NK-92 (cell line): ENCODE measurements around the gene NXF3.
"Not testable (repeated sequence)": the region's sequence is repeated elsewhere in the genome, so short reads cannot be mapped to it uniquely, and the experiment has no call there.

Experiments used
- DNase-seq: peaks from one replicate; lab custom pipeline; 2025; ENCODE audit not compliant: unreplicated experiment; lab: John Stamatoyannopoulos, UW

NXF3 gene, protein sequence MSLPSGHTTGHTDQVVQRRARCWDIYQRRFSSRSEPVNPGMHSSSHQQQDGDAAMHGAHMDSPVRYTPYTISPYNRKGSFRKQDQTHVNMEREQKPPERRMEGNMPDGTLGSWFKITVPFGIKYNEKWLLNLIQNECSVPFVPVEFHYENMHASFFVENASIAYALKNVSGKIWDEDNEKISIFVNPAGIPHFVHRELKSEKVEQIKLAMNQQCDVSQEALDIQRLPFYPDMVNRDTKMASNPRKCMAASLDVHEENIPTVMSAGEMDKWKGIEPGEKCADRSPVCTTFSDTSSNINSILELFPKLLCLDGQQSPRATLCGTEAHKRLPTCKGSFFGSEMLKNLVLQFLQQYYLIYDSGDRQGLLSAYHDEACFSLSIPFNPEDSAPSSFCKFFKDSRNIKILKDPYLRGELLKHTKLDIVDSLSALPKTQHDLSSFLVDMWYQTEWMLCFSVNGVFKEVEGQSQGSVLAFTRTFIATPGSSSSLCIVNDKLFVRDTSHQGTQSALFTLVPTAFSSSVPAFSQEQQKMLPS

DNA sequence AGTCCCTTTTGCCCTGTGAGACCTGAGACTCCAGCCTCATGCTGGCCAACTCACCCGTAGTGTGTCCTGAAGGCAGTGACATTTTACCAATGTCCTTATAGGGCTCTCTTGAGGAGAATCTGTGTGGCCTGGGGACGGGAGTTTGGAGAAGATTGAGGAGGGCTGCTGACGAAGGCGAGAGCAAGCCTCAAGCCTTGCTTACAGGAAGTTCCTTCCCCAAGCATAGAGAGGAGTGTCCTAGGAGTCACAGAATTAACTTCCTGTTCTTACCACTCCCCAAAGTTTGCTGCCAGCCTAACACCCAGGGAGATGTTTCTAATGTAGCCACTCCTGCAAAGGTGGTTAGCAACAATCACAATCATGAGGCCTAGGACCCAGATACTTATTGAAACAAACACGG is at the start of gene NXF3:
Gene NXF3, minus strand, starts transcription at position 202 of the 400 bp plus-strand sequence. Its CDS starts 120 bp downstream, at position 82.
- DNase-seq: no peak

DNA sequence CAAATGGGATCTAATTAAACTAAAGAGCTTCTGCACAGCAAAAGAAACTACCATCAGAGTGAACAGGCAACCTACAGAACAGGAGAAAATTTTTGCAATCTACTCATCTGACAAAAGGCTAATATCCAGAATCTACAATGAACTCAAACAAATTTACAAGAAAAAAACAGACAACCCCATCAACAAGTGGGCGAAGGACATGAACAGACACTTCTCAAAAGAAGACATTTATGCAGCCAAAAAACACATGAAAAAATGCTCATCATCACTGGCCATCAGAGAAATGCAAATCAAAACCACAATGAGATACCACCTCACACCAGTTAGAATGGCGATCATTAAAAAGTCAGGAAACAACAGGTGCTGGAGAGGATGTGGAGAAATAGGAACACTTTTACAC is 43.6 kb upstream of the NXF3 start:
- not testable (repeated sequence) for DNase-seq

DNA sequence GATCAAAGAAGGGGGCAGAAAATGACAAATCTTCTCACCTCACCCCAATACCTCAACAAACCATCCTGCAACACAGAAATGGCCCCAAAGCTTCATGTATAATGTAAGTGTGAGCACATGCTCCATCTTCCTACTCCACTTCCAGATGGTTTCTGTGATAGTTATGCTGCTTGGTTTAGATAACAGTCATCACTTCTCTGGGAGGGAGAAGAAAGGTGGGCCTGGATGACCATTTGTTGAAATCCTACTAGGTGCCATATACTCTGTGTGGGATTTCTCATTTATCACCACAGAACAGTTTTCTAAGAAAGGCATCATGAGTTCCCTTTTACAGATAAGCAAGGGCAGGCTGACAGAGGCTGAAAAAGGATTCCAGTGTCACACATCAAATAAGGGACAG is 31.3 kb upstream of the NXF3 start:
- no peak for DNase-seq

DNA sequence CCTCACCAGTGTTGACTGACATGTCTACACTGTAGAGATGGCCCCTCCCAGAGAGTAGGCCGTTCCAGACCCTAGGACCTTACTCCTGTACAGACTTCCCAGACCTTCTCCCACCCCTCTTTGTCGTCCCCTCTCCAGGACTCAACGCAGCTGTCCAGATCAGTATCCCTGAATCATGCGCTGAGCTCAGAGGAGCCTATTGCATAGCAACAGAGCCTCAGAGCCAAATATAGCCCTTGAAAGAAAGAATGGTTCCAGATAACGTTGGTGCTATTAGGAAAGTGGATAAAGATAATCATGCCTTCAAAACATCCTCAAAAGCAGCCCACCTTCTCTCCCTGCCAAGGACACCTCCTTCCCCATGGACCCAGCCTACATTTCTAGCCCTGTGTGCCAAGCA is 27.8 kb upstream of the NXF3 start:
- no peak for DNase-seq

DNA sequence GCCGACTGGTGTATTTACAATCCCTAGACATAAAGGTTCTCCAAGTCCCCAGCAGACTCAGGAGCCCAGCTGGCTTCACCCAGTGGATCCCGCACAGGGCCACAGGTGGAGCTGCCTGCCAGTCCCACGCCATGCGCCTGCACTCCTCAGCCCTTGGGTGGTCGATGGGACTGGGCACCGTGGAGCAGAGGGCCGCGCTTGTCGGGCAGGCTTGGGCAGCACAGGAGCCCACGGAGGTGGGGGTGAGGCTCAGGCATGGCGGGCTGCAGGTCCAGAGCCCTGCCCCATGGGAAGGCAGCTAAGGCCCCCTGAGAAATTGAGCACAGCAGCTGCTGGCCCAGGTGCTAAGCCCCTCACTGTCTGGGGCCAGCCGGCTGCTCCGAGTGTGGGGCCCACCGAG is 24.0 kb upstream of the NXF3 start:
- not testable (repeated sequence) for DNase-seq

DNA sequence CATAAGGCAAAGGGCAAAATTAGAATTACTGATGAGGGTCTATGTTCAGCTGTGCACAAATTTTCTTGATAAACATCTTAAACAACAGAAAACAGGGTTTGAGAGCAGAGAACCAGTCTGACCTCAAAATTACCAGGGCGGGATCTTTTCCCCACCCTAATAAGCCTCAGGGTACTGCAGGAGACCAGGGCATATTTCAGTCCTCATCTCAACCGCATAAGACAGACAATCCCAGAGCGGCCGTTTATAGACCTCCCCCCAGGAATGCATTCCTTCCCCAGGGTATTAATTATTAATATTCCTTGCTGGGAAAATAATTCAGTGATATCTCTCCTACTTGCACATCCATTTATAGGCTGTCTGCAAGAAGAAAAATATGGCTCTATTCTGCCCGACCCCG is 16.6 kb upstream of the NXF3 start:
- DNase-seq: not testable (repeated sequence)

DNA sequence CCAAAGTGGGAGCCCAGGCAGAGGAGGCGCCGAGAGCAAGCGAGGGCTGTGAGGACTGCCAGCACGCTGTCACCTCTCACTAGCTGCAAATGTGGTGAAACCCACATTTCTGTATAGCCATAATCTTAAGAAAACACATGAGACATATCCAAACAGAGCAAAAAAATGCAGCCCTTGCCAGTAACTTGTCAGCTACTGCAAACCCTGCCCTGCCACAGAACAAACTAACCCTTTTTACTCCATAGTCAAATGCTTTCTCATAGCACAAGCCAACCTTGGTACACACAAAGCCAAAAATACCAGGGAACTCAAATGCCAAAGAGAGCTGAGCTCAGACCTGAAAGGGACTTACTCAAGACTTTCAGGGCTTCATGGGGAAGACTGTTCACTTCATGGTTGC is 14.9 kb upstream of the NXF3 start:
- DNase-seq: no peak

DNA sequence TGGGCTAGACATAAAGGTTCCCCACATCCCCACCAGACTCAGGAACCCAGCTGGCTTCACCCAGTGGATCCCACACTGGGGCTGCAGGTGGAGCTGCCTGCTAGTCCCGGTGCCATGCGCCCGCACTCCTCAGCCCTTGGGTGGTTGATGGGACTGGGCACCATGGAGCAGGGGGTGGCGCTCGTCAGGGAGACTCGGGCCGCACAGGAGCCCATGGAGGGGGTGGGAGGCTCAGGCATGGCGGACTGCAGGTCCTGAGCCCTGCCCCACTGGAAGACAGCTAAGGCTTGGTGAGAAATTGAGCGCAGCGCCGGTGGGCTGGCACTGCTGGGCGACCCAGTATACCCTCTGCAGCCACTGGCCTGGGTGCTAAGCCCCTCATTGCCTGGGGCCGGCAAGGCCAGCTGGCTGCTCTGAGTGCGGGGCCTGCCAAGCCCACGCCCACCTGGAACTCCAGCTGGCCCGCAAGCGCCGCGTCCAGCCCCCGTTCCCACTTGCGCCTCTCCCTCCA is 14.3 kb upstream of the NXF3 start:
- not testable (repeated sequence) for DNase-seq

DNA sequence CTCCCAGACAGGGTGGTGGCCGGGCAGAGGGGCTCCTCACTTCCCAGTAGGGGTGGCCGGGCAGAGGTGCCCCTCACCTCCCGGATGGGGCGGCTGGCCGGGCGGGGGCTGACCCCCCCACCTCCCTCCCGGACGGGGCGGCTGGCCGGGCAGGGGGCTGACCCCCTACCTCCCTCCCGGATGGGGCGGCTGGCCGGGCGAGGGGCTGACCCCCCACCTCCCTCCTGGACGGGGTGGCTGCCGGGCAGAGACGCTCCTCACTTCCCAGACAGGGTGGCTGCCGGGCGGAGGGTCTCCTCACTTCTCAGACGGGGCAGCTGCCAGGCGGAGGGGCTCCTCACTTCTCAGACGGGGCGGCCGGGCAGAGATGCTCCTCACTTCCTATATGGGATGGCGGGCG is 11.4 kb upstream of the NXF3 start:
- DNase-seq: not testable (repeated sequence)

DNA sequence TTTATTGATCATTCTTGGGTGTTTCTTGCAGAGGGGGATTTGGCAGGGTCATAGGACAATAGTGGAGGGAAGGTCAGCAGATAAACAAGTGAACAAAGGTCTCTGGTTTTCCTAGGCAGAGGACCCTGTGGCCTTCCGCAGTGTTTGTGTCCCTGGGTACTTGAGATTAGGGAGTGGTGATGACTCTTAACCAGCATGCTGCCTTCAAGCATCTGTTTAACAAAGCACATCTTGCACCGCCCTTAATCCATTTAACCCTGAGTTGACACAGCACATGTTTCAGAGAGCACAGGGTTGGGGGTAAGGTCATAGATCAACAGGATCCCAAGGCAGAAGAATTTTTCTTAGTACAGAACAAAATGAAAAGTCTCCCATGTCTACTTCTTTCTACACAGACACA is 10.9 kb upstream of the NXF3 start:
- DNase-seq: not testable (repeated sequence)

DNA sequence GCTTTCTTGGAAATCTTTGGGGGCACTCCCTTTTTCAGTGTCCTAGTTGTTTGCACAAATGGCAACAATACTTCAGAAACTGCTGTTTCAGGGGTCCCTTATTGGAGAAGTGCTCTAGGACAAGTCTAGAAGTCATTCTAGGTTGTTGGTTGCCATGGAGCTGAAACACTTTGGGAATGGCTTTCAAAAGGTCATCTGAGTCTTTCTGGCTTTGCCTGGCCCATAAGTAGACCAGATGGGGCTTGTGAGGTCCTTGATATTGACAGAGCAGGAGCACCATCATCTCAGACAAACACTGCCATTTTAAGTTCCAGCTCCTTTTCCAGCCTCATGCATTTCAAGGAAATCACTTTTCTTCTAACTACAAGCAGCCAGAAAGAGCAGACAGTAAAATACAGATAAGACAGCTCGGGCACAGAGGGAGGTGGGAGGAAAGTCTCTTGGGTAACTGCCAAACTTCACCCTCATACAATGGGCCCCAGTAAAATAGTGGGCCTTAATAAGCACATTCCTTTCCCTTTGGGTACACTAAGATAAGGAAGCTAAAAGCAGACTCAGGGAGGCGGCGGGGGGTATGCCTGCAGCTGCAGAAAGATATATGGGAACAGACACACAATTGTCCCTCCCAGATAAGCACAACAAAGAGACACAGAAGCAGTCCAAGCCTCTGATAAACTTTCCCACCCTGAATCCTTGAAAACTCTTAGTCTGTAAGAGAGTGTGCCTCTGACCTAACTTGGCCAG is 8.5 kb upstream of the NXF3 start:
- no peak for DNase-seq

DNA sequence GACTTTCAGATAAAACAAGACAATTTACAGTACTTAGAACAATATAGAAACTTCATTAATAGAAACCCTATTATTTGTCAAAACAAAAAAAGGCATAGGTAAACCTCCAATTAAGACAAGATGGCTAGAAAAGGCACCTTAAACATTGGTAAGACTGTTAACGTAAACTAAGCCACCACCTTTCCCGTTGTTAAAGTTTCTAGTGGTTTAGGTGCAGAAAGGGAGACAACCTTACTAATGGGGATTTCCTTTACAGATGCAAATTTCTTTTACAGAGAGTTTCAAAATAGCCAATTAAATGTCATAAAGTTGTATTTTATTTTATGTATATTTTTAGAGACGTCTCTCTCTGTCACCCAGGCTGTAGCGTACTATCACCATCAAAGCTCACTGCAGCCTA is 7.5 kb upstream of the NXF3 start:
- DNase-seq: no peak

DNA sequence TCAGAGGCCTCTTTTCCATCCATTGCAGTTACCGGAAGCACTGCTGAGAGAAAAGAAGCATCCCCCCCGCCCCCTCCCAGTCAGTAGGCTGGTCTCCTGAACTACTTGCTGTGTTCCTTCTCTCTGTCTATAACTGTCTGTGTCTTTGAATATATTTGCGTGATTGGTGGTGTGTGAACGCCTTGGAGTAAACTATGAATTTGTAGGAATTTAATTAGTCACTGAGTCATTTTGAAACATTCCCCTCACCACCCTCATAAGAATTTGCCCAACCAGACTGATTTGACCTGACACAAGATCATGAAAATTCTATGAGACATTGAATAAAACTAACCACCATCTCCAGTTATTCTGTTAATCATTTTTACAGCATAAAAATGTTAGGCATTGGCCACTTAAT is 6.7 kb upstream of the NXF3 start:
- no peak for DNase-seq

DNA sequence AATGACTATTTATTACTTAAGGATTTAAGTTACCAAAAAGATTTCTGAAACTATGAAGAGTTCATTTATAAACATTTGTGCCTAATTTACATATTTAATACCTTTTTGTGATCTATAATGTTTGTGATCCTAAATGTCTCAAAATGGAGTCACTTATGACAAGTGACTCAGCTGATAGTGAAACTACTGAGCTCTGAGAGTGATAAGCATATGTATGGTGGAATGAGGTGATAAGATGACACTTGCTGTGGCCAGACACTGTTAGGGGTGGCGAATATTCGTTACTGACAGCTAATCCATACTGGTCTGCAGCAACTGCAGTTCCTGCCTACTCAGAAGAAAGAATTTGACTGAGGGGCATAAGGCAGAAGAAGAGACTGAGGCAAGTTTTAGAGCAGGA is 5.5 kb upstream of the NXF3 start:
- no peak for DNase-seq

DNA sequence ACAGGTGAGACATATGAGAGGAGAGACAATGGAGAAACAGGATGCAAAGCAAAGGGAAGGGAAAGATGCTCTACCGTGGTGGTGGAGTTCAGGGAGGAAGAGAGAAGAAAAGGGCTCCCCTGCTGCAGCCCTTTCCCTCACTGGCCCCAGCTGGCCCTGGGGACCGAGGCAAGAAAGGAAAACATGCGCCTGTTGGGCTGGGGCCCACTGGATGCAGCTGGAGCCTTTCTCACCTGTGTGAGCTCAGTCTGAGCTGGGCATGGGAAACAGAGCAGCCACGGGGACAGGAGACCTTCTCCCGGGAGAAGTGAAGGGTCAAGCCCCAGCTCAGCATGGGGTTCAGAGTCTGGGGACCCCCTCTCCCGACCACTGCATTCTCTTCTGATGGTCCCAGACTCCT is 11.9 kb downstream of the NXF3 start:
- no peak for DNase-seq

DNA sequence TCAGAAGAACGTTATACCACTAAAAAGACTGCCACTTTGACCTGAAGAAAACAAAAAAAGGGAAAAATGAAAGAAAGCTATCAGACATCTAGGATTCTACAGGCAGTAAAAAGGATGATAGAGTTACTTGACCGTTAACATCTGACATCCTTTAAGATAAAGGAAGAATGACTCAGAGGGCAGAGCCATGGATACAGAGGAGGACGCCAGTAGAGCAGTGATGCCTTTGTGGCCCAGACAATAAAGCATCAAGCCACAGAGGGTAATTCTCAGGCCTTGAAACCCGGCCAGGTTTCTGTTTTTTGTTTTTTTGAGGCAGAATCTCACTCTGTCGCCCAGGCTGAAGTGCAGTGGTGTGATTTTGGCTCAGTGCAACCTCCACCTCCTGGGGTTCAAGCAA is 19.5 kb downstream of the NXF3 start:
- no peak for DNase-seq

DNA sequence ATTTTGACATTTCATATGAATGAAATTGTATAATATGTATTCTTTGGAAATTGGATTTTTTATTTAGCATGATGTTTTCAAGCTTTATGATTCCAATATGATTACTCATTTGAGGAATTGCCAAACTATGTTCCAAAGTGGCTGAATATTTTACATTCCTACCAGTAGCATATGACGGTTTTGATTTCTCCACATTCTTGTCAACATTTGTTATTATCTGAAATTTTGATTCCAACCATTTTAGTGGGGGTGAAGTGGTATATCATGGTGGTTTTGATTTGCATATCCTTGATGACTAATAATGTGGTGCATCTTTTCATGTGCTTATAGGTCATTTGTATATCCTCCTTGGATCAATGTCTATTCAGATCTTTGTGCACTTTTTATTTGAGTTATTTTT is 26.3 kb downstream of the NXF3 start:
- no peak for DNase-seq

DNA sequence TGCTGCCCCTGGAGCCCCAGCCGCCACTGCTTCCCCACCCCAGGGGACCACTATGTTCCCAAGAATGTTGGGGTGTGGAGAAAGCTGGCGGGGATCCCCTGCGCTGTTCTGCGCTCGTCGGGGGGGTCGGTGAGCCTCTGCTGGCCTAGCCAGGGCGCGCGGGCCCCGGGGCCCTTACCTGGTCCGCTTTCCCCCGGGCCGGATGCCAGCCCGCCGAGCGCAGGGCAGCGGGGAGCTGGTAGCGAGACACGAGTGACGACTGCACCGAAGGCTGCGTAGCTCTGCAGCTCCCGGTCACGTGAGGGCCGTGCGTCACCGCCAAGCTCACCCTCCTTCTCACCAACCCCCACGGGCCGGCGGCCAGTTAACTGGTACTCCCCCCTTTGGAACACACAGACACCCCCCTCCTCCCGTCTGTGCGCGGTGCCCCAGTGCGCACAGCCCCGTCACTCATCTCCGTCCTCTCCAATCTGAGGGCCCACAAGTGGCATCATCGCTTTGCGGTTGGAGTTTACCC is 29.0 kb downstream of the NXF3 start, which contains the start of gene BEX1:
Gene BEX1, minus strand, starts transcription at position 254 of the 517 bp plus-strand sequence. CDS start 897 bp downstream, outside the sequence.
- no peak for DNase-seq

DNA sequence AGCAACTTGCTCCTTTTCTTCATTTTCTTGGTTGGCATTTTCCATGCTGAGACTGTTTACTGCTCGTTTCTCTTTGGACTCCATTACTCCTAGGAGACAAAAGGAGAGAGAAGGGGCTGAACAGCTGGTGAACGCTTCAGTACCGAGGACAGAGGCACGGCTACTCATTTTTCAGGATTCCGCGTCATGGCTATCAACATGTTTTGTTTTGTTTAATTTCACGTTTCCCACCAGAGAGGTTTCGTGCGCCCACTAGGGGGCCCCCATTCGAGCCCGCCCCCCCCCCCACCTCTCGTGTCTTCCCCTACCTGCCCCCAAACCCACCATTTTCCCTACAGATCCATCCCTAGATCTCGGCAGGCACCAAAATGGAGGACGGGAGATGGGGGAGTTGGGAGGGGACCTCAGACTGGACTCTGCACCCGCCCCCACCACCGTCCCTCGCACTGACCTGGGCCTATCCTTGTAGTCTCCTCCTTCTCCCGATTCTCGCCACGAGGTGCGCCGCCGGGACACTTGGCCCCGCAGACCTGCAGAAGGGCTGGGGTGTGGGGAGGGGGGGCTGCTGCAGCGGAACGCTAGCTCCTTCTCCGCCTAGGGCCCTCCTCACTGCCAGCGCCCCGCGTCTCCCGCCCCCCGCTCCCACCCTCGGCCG is 29.6 kb downstream of the NXF3 start:
- DNase-seq: no peak

DNA sequence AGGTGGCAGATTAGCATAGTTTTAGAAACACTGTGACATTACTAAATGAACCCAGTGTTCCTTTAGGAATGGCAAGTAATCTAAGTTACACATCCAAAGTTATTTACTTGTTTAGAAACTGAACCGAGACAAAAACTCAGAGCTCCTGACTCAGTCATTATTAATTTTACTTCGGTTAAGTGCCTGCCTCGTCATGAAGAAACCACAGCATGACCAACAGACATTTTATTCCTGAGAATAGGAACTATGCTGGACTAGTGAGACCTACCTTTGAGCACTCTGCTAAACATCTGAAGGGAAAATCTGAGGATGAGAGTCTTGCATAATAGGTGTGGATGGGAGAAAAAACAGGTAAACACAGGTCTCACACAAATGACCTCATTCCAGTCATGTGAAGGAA is 31.5 kb downstream of the NXF3 start:
- DNase-seq: no peak

DNA sequence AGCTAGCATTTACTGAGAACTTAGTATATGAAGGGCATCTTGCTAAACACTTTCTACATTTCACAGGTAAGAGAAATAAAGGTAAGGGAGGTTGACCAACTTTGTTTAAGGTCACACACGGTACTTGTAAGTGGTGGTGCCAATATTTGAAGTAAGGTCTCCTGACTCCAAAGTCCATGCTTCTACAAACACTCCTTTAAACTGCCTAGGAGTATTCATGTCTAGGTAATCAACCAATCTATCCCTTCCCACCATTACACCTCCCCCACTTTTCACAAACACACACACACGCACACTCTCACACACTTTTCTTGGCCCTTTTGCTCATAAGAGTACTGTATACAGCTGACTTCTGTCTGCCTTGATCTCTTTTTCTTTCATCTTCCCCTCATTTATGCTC is 36.0 kb downstream of the NXF3 start:
- DNase-seq: no peak
